Parathyroid adenoma (tissue), 2 donors: ENCODE results near the gene SLC39A11.

ENCODE experiments used
- H2AFZ ChIP-seq: fragments of 300-600 bp; sonication (generic); one replicate; pipeline ENCODE4 v1.7.0; 2017; ENCODE audit warnings: antibody characterized with exemption, mild to moderate bottlenecking
- H3K27ac ChIP-seq: fragments of 300-600 bp; sonication (generic); one replicate; pipeline ENCODE4 v1.7.0; 2017
- H3K27me3 ChIP-seq: fragments of 300-600 bp; sonication (generic); one replicate; pipeline ENCODE4 v1.7.0; 2017; ENCODE audit warnings: low read length; ENCODE audit not compliant: control insufficient read depth, insufficient read depth
- H3K36me3 ChIP-seq: fragments of 300-600 bp; sonication (generic); one replicate; pipeline ENCODE4 v1.7.0; 2017; ENCODE audit warnings: low read length; ENCODE audit not compliant: control insufficient read depth, insufficient read depth
- H3K4me1 ChIP-seq: fragments of 300-600 bp; sonication (generic); one replicate; pipeline ENCODE4 v1.7.0; 2017; ENCODE audit warnings: control low read depth
- H3K4me2 ChIP-seq: fragments of 300-600 bp; sonication (generic); one replicate; pipeline ENCODE4 v1.7.0; 2017; ENCODE audit warnings: low read length
- H3K4me3 ChIP-seq: fragments of 300-600 bp; sonication (generic); one replicate; pipeline ENCODE4 v1.7.0; 2017; ENCODE audit warnings: low read depth, low read length
- H3K79me2 ChIP-seq: fragments of 300-600 bp; sonication (generic); one replicate; pipeline ENCODE4 v1.7.0; 2017; ENCODE audit warnings: control low read depth
- H3K9ac ChIP-seq: fragments of 300-600 bp; sonication (generic); one replicate; pipeline ENCODE4 v1.7.0; 2017; ENCODE audit warnings: mild to moderate bottlenecking
- H3K9me3 ChIP-seq: fragments of 300-600 bp; sonication (generic); one replicate; pipeline ENCODE4 v1.7.0; 2017; ENCODE audit warnings: low read length; ENCODE audit not compliant: control insufficient read depth
- TF ChIP-seq, protein P1 (sequence below): fragments of 300-600 bp; sonication (generic); IDR thresholded peaks from one replicate; pipeline ENCODE4 v1.7.0; 2017; ENCODE audit warnings: antibody characterized with exemption, mild to moderate bottlenecking
- donor health status: primary hyperparathyroidism.

Gene SLC39A11

DNA sequence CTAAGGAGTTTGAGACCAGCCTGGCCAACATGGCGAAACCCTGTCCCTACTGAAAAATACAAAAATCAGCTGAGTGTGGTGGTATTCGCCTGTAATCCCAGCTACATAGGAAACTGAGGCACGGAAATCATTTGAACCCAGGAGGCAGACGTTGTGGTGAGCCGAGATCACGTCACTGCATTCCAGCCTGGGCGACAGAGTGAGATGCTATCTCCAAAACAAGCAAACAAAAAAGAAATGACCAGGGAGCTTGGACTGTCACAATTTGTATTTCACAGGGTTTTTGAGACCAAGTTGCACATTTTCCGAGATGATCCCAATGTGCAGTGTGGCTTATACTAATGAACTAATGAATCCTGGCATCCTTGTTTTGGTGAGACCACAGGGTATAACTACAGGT, 156.5 kb downstream of the SLC39A11 start:
- TF ChIP-seq, protein P1, sequence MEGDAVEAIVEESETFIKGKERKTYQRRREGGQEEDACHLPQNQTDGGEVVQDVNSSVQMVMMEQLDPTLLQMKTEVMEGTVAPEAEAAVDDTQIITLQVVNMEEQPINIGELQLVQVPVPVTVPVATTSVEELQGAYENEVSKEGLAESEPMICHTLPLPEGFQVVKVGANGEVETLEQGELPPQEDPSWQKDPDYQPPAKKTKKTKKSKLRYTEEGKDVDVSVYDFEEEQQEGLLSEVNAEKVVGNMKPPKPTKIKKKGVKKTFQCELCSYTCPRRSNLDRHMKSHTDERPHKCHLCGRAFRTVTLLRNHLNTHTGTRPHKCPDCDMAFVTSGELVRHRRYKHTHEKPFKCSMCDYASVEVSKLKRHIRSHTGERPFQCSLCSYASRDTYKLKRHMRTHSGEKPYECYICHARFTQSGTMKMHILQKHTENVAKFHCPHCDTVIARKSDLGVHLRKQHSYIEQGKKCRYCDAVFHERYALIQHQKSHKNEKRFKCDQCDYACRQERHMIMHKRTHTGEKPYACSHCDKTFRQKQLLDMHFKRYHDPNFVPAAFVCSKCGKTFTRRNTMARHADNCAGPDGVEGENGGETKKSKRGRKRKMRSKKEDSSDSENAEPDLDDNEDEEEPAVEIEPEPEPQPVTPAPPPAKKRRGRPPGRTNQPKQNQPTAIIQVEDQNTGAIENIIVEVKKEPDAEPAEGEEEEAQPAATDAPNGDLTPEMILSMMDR: no peak
- H2AFZ ChIP-seq: no peak overlapping the region
- H3K4me2 ChIP-seq: no peak overlapping the region
- no peaks in the 10 kb centered on the region for H3K36me3 ChIP-seq
- no peak overlapping the region for H3K27ac ChIP-seq
- H3K9me3 ChIP-seq: no peaks in the 10 kb centered on the region
- no peaks in the 10 kb centered on the region for H3K4me1 ChIP-seq
- H3K27me3 ChIP-seq: no peaks in the 10 kb centered on the region
- H3K79me2 ChIP-seq: no peaks in the 10 kb centered on the region
- no peak overlapping the region for H3K9ac ChIP-seq
- no peak overlapping the region for H3K4me3 ChIP-seq

GRCh38 chr17:72934927-72935326, 157.6 kb downstream of the SLC39A11 start:
- Histone ChIP-seq H3K4me2 (no peak overlapping the region), H3K4me3 (no peak overlapping the region), H3K79me2 (no peaks in the 10 kb centered on the region), H3K27me3 (no peaks in the 10 kb centered on the region), H2AFZ (no peak overlapping the region), H3K9me3 (no peaks in the 10 kb centered on the region), H3K9ac (no peak overlapping the region), H3K4me1 (no peaks in the 10 kb centered on the region), H3K27ac (no peak overlapping the region), H3K36me3 (no peaks in the 10 kb centered on the region)
- TF ChIP-seq, protein P1: no peak

DNA sequence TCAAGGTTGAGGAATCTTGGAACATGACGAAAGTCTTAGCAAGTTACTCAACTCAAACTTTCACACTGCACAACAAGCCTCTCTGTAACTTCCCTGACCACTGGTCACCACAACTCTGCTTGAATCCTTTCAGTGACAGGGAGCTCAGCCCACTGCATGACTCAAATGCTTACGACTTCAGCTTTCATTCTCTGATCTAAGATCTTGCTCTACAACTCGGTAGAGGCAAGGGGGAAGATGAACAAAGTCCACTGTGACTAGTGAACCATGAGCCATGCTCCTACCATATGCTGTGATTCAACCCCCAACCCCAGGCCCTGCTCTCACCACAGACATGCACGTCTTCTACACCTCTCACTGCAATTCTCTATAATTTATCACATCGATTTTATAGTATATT, 160.9 kb downstream of the SLC39A11 start:
- H3K27ac ChIP-seq: no peak overlapping the region

GRCh38 chr17:72931163-72931562, 161.3 kb downstream of the SLC39A11 start:
- H2AFZ ChIP-seq: no peak overlapping the region
- no peak overlapping the region for H3K4me2 ChIP-seq
- no peaks in the 10 kb centered on the region for H3K4me1 ChIP-seq
- no peaks in the 10 kb centered on the region for H3K9me3 ChIP-seq
- no peaks in the 10 kb centered on the region for H3K36me3 ChIP-seq
- no peak overlapping the region for H3K4me3 ChIP-seq
- no peaks in the 10 kb centered on the region for H3K79me2 ChIP-seq
- no peak overlapping the region for H3K9ac ChIP-seq
- TF ChIP-seq, protein P1: no peak
- no peaks in the 10 kb centered on the region for H3K27me3 ChIP-seq
- no peak overlapping the region for H3K27ac ChIP-seq

More for the DNA sequence above, 160.9 kb downstream of the SLC39A11 start:
- Histone ChIP-seq H3K9me3 (no peaks in the 10 kb centered on the region), H3K9ac (no peak overlapping the region), H3K79me2 (no peaks in the 10 kb centered on the region), H3K4me1 (no peaks in the 10 kb centered on the region), H2AFZ (no peak overlapping the region), H3K4me3 (no peak overlapping the region), H3K4me2 (no peak overlapping the region), H3K36me3 (no peaks in the 10 kb centered on the region), H3K27me3 (no peaks in the 10 kb centered on the region)
- TF ChIP-seq, protein P1: no peak

GRCh38 chr17:72930031-72930430, 162.5 kb downstream of the SLC39A11 start:
- no peak overlapping the region for H2AFZ ChIP-seq
- no peaks in the 10 kb centered on the region for H3K36me3 ChIP-seq
- TF ChIP-seq, protein P1: no peak
- no peaks in the 10 kb centered on the region for H3K9me3 ChIP-seq
- no peaks in the 10 kb centered on the region for H3K27me3 ChIP-seq
- H3K4me2 ChIP-seq: no peak overlapping the region
- H3K4me3 ChIP-seq: no peak overlapping the region
- no peak overlapping the region for H3K9ac ChIP-seq
- no peak overlapping the region for H3K27ac ChIP-seq
- no peaks in the 10 kb centered on the region for H3K4me1 ChIP-seq
- no peaks in the 10 kb centered on the region for H3K79me2 ChIP-seq
